HCT116 (cell line): Measurements from ENCODE around the gene TMEM178A.

Experiments
- CEBPB ChIP-seq: IDR thresholded peaks from 2 replicates; pipeline ENCODE4 v1.6.1; 2012; ENCODE audit warnings: low read depth
- CTCF ChIP-seq, 3 experiments: fragments of 200-600 bp in 1 of 3; sonication (generic) in 1 of 3; IDR thresholded peaks in 2 of 3; conservative IDR thresholded peaks in 1 of 3; 2 replicates each; pipeline ENCODE4 v1.5.1; 2012 to 2017; ENCODE audit warnings: low read depth in 2 of 3, low read length in 2 of 3, antibody characterized with exemption in 1 of 3, borderline replicate concordance in 1 of 3, control low read depth in 1 of 3, mild to moderate bottlenecking in 1 of 3, mixed read lengths in 1 of 3, mixed run types in 1 of 3, moderate library complexity in 1 of 3; ENCODE audit not compliant: insufficient read depth in 1 of 3
- EZH2 ChIP-seq: fragments of 200-600 bp; sonication (generic); IDR thresholded peaks from 2 replicates; pipeline ENCODE4 v1.6.1; 2017; ENCODE audit warnings: antibody characterized with exemption, mixed run types
- POLR2A ChIP-seq: IDR thresholded peaks from 2 replicates; pipeline ENCODE4 v1.7.0; 2011; ENCODE audit warnings: borderline replicate concordance; ENCODE audit not compliant: insufficient read depth, insufficient read length; ENCODE audit errors: extremely low read depth
- POLR2AphosphoS5 ChIP-seq: IDR thresholded peaks from 2 replicates; pipeline ENCODE4 v1.6.1; 2011; ENCODE audit warnings: mild to moderate bottlenecking, low read depth, low read length, moderate library complexity
- YY1 ChIP-seq: IDR thresholded peaks from 2 replicates; pipeline ENCODE4 v1.6.1; 2011; ENCODE audit warnings: low read length, low read depth, moderate library complexity, mild to moderate bottlenecking; ENCODE audit not compliant: insufficient replicate concordance; ENCODE audit errors: extremely low read depth
- TF ChIP-seq, protein P1 (sequence below): IDR thresholded peaks from 2 replicates; pipeline ENCODE4 v1.6.1; 2012
- TF ChIP-seq, protein P2 (sequence below): IDR thresholded peaks from 2 replicates; pipeline ENCODE4 v1.6.1; 2012; ENCODE audit warnings: low read depth

GRCh38 chr2:39705638-39706037 is 39.9 kb downstream of the TMEM178A start:
- TF ChIP-seq CTCF (IDR thresholded peaks at IDR 0.05 in 2 of 3, conservative IDR thresholded peaks at IDR 0.05 in 1 of 3; ENCODE audit: borderline replicate concordance in 1 of 3, insufficient read depth in 1 of 3, low read depth in 2 of 3, low read length in 2 of 3) (no peak), EZH2 (no peak), YY1 (no peak), POLR2AphosphoS5 (no peak), POLR2A (no peak), CEBPB (no peak)
- TF ChIP-seq, protein P1, sequence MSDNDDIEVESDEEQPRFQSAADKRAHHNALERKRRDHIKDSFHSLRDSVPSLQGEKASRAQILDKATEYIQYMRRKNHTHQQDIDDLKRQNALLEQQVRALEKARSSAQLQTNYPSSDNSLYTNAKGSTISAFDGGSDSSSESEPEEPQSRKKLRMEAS, result no peak
- TF ChIP-seq, protein P2, sequence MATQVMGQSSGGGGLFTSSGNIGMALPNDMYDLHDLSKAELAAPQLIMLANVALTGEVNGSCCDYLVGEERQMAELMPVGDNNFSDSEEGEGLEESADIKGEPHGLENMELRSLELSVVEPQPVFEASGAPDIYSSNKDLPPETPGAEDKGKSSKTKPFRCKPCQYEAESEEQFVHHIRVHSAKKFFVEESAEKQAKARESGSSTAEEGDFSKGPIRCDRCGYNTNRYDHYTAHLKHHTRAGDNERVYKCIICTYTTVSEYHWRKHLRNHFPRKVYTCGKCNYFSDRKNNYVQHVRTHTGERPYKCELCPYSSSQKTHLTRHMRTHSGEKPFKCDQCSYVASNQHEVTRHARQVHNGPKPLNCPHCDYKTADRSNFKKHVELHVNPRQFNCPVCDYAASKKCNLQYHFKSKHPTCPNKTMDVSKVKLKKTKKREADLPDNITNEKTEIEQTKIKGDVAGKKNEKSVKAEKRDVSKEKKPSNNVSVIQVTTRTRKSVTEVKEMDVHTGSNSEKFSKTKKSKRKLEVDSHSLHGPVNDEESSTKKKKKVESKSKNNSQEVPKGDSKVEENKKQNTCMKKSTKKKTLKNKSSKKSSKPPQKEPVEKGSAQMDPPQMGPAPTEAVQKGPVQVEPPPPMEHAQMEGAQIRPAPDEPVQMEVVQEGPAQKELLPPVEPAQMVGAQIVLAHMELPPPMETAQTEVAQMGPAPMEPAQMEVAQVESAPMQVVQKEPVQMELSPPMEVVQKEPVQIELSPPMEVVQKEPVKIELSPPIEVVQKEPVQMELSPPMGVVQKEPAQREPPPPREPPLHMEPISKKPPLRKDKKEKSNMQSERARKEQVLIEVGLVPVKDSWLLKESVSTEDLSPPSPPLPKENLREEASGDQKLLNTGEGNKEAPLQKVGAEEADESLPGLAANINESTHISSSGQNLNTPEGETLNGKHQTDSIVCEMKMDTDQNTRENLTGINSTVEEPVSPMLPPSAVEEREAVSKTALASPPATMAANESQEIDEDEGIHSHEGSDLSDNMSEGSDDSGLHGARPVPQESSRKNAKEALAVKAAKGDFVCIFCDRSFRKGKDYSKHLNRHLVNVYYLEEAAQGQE, result no peak
